HepG2 (cell line): Measurements from ENCODE around the gene ZNF226. TPM values are rescaled to one million over a fixed set of nuclear protein-coding genes. Genes with fewer than 3 reads are reported as not detected.

Source experiments
- ATAC-seq: fragments of 200-7000 bp; cut with Tn5 transposase; 3 replicates; pipeline ENCODE4 v1.9.1; 2020; ENCODE audit warnings: mild to moderate bottlenecking, moderate library complexity
- BruUV-seq: library from RNA; stranded (reverse); fragments of 400-500 nt; replicated peaks from 2 replicates; lab custom pipeline; 2021; lab: Mats Ljungman, UMichigan
- CTCF ChIA-PET: fragments of 300-600 bp; formaldehyde crosslinking; extraction: SDS; loops from one replicate; lab custom pipeline; 2021; ENCODE audit warnings: low total read pairs, inconsistent platforms, low intra/inter-chr PET ratio; lab: Yijun Ruan, JAX
- POLR2A ChIA-PET: fragments of 350-600 bp; sonication (Branson Sonifier 250); formaldehyde crosslinking; loops from one replicate; lab custom pipeline; 2020; ENCODE audit warnings: antibody characterized with exemption, inconsistent platforms; lab: Yijun Ruan, JAX
- DNase-seq: peaks from one replicate; pipeline ENCODE4 v3.0.0-alpha.2; 2015; ENCODE audit warnings: low spot score
- FAIRE-seq: peaks from 3 replicates; lab custom pipeline; 2011; peaks lifted over from hg19 to GRCh38; lab: Jason Lieb, UNC
- H2AFZ ChIP-seq: one replicate; pipeline ENCODE4 v1.6.1; 2011; ENCODE audit warnings: low read length, inconsistent platforms
- H3K27ac ChIP-seq: fragments of 300-600 bp; 3 replicates; pipeline ENCODE4 v1.8.0; 2011; ENCODE audit warnings: mixed run types, mild to moderate bottlenecking, mixed read lengths, low read length, inconsistent platforms; ENCODE audit not compliant: insufficient read depth; ENCODE audit errors: extremely low read length
- H3K27me3 ChIP-seq, 2 experiments: fragments of 200-600 bp in 1 of 2; 2 replicates in 1 of 2; 3 replicates in 1 of 2; pipeline versions ENCODE4 v1.6.0 to v1.8.0; 2011; ENCODE audit warnings: low read length in 2 of 2, mild to moderate bottlenecking in 2 of 2, moderate library complexity in 2 of 2, inconsistent platforms in 1 of 2; ENCODE audit not compliant: insufficient read depth in 2 of 2, control insufficient read depth in 1 of 2
- H3K36me3 ChIP-seq, 2 experiments: fragments of 200-600 bp in 1 of 2; replicated peaks in 1 of 2; 2 replicates in 1 of 2; 3 replicates in 1 of 2; pipeline versions ENCODE4 v1.5.1 to v1.8.0; 2011; ENCODE audit warnings: low read length in 2 of 2, inconsistent platforms in 1 of 2; ENCODE audit not compliant: insufficient read depth in 2 of 2, control insufficient read depth in 1 of 2
- H3K4me1 ChIP-seq: 2 replicates; pipeline ENCODE4 v1.5.1; 2012; ENCODE audit warnings: low read length, inconsistent platforms; ENCODE audit not compliant: insufficient read depth
- H3K4me2 ChIP-seq: 2 replicates; pipeline ENCODE4 v1.6.0; 2011; ENCODE audit warnings: low read depth, low read length, inconsistent platforms
- H3K4me3 ChIP-seq, 3 experiments: fragments of 200-600 bp in 1 of 3; sonication (generic), shearing (Covaris generic) in 1 of 3; replicated peaks in 1 of 3; 2 replicates each; pipeline ENCODE4 v1.5.1; 2011 to 2016; ENCODE audit warnings: low read length in 3 of 3, inconsistent platforms in 2 of 3, low read depth in 2 of 3, mild to moderate bottlenecking in 2 of 3, control low read depth in 1 of 3, mixed read lengths in 1 of 3; ENCODE audit not compliant: insufficient read depth in 1 of 3
- H3K79me2 ChIP-seq: one replicate; pipeline ENCODE4 v1.6.1; 2011; ENCODE audit warnings: low read length, inconsistent platforms; ENCODE audit not compliant: insufficient read depth
- H3K9ac ChIP-seq: 2 replicates; pipeline ENCODE4 v1.6.0; 2011; ENCODE audit warnings: mild to moderate bottlenecking, low read depth, low read length, inconsistent platforms; ENCODE audit not compliant: insufficient read depth
- H3K9me3 ChIP-seq: 2 replicates; pipeline ENCODE4 v1.5.1; 2012; ENCODE audit warnings: mild to moderate bottlenecking, low read length
- H4K20me1 ChIP-seq: 2 replicates; pipeline ENCODE4 v1.6.0; 2011; ENCODE audit warnings: inconsistent platforms, mild to moderate bottlenecking, low read length, moderate library complexity; ENCODE audit not compliant: insufficient read depth
- CHD4 ChIP-seq: fragments of 200-600 bp; sonication (generic); IDR thresholded peaks from 2 replicates; pipeline ENCODE4 v1.7.0; 2017; ENCODE audit warnings: mild to moderate bottlenecking, low read length, borderline replicate concordance
- FOSL2 ChIP-seq: sonication (generic); formaldehyde crosslinking; IDR thresholded peaks from 2 replicates; pipeline ENCODE4 v1.4.0; 2020; ENCODE audit warnings: missing genetic modification reagents
- LCORL ChIP-seq, 2 experiments: fragments of 450-650 bp in 1 of 2; sonication (generic) in 1 of 2; formaldehyde crosslinking in 1 of 2; IDR thresholded peaks; 2 replicates each; pipeline versions ENCODE4 v1.5.0 to v1.6.1; 2017 to 2020; ENCODE audit warnings: antibody characterized with exemption in 1 of 2, missing genetic modification reagents in 1 of 2
- U2AF2 ChIP-seq: fragments of 200-400 bp; formaldehyde crosslinking; IDR thresholded peaks from 2 replicates; pipeline ENCODE4 v1.6.1; 2017; ENCODE audit warnings: low read depth, mild to moderate bottlenecking, low read length
- ZMYM3 ChIP-seq: sonication (generic); formaldehyde crosslinking; IDR thresholded peaks from 2 replicates; pipeline ENCODE4 v1.5.1; 2020; ENCODE audit warnings: mild to moderate bottlenecking, missing genetic modification reagents
- ZNF160 ChIP-seq: sonication (generic); formaldehyde crosslinking; IDR thresholded peaks from 2 replicates; pipeline ENCODE4 v1.8.0; 2022; ENCODE audit warnings: mild to moderate bottlenecking, inconsistent platforms, missing genetic modification reagents
- ZNF224 ChIP-seq: sonication (generic); formaldehyde crosslinking; IDR thresholded peaks from 2 replicates; pipeline ENCODE4 v1.5.0; 2020; ENCODE audit warnings: mild to moderate bottlenecking, missing genetic modification reagents
- WGBS: methylation state at CpG from one replicate; pipeline ENCODE4 v1.1.6; 2017; ENCODE audit warnings: low lambda C conversion rate; 5-methylcytosine and 5-hydroxymethylcytosine counted together
- in situ Hi-C: cut with HindIII; loops from 2 replicates; pipeline ENCODE4 v1.10.0; 2017; ENCODE audit warnings: low pct_unique_long_range_greater_than_20kb; ENCODE audit not compliant: extremely low pct_ligation_motif_present
- intact Hi-C: fragments of 100-400 bp; cut with micrococcal nuclease; formaldehyde crosslinking; loops from one replicate; pipeline ENCODE4 v1.10.0; 2022; ENCODE audit not compliant: unreplicated experiment
- polyA plus RNA-seq, 8 experiments: library from polyadenylated mRNA; depleted of rRNA in 3 of 8; stranded (reverse) in 7 of 8; unstranded in 1 of 8; fragments of >200 nt; fragmentation: Illumina TruSeq in 4 of 8; extraction: Trizol in 4 of 8; gene quantifications; 2 replicates each; pipeline versions ENCODE4 v1.2.1 to v1.2.3, GENCODE V29; 2011 to 2016; ENCODE audit warnings: low read depth in 4 of 8, missing spikeins in 1 of 8, mixed read lengths in 1 of 8; ENCODE audit not compliant: insufficient read depth in 1 of 8
- total RNA-seq, 5 experiments: library from RNA; depleted of rRNA; stranded (reverse); fragments of >200 nt; fragmentation: Illumina TruSeq; extraction: Trizol; gene quantifications; 2 replicates each; pipeline ENCODE4 v1.2.3, GENCODE V29; 2016; ENCODE audit warnings: low read depth in 1 of 5

The ZNF226 gene
- total and polyA plus RNA-seq, 2 of the 13 experiments (the other 11 are each of a cell fraction or from before 2014, with no cell fraction given) = 8.3 to 16.0 TPM

DNA sequence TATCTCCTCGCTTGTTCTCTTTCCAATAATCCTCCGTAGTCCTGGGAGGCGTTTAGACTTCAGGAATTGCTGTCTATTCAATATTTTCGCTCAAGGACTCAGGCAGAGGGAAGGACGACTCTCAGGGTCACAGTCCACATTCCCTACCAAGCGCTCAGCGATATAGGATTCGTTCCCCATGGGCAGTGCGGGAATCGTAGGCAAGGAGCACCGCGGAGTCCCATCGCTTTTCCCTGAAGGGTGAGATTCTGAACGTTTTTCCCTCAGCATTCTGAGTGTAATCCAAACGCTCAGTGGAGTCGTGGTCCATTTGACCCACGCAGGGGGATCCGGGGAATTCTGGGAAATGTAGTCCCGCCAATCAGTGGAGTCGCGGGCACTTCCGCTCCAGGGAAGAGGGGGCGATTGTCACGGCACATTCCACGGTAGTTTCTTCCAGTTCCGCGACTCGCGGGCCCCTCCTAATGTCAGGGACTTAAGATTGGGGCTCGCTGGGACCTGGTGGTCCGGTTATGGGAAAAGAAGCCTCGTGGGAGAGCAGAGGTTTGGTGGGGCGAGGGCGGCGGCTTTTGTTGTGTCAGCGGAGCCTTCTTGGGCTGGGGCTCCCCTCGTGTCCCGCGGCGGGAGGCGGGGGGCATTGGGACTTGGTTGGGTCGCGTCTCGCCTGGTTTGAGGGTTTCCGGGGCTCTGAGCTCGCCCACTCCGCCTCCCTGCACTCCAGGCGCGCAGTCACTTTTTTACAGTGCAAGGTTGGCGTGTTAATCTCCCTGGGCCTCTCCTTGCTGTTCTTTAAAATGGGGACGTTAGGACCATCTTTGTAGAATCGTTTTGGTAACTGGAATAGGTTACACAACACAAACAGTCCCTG, 23.5 kb upstream of the ZNF226 start, which contains the start of gene ZNF234 (continued):
- TF ChIP-seq ZNF160 (CRISPR knock-in tag) = no peak

DNA sequence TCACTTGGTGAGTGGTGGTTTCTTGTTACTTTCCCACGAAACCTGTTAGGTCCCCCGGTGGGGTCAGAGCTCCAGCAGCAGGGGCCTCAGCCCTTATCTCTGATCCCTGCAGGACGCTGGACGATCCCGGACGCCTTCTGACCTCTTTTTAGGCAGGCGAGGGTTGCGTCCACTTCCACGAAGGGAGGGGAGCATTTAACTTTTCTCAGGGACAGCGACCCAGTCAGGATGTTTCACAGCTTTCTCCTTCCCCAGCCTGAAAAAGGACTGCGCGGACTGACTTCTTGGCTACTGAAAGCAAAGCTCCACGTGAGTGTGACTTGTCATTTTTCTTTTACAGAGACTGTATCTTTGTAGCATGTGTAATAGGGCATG, 22.9 kb upstream of the ZNF226 start:
- Histone ChIP-seq H3K79me2 (peaks cover 8% of the 10 kb centered on the region), H2AFZ (peak overlapping the region; percentile 7), H3K27ac (no peak overlapping the region), H3K9ac (peak overlapping the region; percentile 80), H3K27me3 (no peaks in the 10 kb centered on the region), H4K20me1 (no peaks in the 10 kb centered on the region), H3K4me1 (peaks cover 4% of the 10 kb centered on the region; the same call in 1 of the 2 replicates), H3K9me3 (no peaks in the 10 kb centered on the region), H3K4me2 (peak overlapping the region; percentile 83), H3K4me3 (peak overlapping the region; percentile 79 to 89 (median 82)), H3K36me3 (peaks cover 0 to 12% of the 10 kb centered on the region in 2 experiments; a peak in 1 of 5 replicates)
- 0 out of 2 replicates have a peak, but pooled peaks have one; percentile 0 for TF ChIP-seq CHD4
- TF ChIP-seq FOSL2 (CRISPR knock-in tag) = no peak
- TF ChIP-seq U2AF2 = no peak
- 0 out of 2 replicates have a peak, but pooled peaks have one; percentile 13 for TF ChIP-seq ZNF224 (CRISPR knock-in tag)
- no peak for TF ChIP-seq LCORL (IDR thresholded peaks at IDR 0.05)
- TF ChIP-seq LCORL (CRISPR knock-in tag; IDR thresholded peaks at IDR 0.05) = 0 out of 2 replicates have a peak, but pooled peaks have one; percentile 15
- TF ChIP-seq ZMYM3 = 0 out of 2 replicates have a peak, but pooled peaks have one; percentile 4
- intact Hi-C loops (loop anchor here (5.0 kb wide), 1 partner anchor 140 kb away; the partner anchor contains the start of gene ZNF230), in situ Hi-C loops (no loop called here)
- FAIRE-seq = no peak
- ChIA-PET POLR2A (interaction anchor here (1.0 to 1.2 kb wide), 2 partner anchors 23 to 117 kb away, joined by 3 to 9 read pairs; partner anchors contain the start of gene ZNF226), CTCF (no interaction called here)
- WGBS = 5% methylated on average over 13 of the region's 13 CpGs
- DNase-seq = no peak
- BruUV-seq = no TSS peak
- peak; percentile 52 for ATAC-seq
